Measurements from ENCODE around the gene ABHD14A.

The ABHD14A gene

DNA sequence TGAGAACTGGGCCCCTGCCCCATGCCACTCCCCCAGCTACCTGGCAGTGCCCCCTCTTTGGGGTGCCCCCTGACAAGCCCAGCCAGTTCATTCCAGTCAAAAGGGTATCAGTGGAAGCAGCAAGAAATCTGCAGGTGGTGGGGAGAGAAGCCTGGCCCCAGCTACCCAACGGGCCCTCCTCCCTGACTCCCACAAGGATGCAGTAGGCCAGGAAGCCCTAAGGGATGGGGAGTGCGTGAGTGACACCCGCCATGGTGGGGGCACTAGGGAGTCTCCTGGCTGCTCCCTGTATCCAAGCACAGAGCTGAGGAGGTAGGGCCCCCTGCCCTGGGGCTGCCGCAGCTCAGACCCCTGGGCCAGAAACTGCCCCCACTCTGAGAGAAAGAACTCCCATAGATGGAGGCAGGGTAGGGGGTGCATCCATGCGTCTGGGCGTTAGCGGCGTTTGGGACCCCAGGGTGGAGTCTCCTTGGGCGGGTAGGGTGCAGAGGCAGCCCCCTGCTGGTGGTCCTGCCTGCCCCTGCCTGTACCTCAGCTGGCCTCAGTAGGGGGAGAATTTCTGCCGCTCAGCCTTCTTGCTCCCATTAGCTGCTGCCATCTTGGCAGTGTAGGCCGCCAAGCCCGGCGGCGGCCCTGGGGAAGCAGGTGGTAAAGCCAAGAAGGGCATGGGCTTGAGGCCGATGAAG lies 17.2 kb upstream of the ABHD14A start:
- DNase-seq (ENCODE audit: low spot score) = no peak

DNA sequence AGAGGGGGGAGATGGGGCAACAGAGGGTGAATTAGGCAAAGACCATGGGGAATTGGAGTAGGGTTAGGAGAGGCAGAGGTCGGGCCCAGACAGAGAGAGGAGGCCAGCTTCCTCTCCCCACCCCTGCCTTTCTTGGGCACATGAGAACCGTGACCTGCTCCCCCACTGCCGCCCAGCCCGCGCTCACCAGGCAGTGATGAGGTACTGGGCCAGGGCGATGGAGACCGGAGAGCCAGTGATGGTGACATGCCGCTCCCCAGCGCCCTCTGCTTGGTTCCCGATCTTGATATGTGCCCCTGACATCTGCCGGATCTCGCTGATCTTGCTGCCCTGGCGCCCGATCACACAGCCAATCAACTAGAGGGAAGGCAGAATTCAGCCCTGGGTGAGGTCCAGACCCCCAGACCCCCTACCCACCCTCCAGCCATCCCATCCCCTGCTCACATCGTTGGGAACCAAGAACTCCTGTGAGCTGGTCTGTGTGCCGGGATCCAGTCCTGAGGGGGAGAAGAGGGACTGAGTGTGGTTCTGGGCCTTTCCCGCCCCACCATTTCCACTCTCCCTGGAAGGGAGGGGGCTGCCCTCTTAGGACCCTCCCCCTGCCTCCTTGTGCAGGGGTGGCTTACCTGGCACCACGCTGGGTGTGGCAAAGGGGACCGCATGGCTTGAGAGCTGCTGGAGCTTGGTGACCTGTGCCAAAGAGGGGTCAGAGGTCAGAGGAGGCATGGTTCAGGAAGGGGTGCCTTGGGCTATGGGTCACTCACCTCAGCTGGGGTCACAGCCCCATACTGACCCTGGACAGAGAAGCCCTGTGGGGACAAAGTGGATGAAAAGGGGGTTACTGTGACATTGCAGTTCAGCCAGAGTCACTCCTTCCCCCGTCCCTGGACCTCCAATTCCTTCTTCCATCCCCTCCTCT lies 16.0 kb upstream of the ABHD14A start:
- DNase-seq (ENCODE audit: low spot score) = no peak

DNA sequence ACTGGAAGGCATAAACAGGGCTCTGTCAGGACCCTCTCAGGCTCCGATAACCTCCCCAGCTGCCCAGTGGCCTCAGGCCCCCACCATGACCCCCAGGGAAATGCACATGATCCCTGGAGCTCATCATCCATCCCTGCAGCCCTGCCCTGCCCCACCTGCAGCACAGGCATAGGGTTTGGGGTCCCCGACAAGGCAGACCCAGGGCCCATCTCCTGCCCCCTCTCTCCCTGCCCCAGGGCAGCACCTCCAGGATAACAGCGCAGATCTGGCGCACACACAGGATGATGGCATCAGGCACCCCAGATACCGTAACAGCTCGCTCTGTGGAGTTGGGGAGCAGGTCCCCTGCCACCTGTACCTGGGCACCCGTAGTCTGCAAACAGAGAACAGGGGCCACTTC lies 15.2 kb upstream of the ABHD14A start:
- no peak for DNase-seq (ENCODE audit: low spot score)

DNA sequence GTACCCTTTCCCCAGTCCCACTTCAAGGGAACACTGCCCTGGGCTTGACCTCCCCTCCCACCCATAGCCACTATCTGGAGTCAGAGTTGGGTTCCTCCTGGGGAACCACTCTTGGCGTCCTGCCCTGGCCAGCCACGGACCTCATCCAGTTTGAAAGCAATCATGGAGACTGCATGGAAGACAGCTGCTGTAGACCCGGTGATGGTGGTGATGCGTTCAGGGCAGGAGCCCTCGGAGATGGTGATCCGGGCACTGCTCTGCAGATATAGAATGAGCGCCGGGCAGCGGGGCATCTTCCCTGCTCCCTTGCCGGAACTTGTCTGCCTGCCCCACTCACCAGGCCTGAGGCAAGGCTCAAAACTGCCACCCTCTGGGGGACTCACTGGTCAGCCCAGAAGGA lies 14.5 kb upstream of the ABHD14A start:
- DNase-seq (ENCODE audit: low spot score) = no peak

DNA sequence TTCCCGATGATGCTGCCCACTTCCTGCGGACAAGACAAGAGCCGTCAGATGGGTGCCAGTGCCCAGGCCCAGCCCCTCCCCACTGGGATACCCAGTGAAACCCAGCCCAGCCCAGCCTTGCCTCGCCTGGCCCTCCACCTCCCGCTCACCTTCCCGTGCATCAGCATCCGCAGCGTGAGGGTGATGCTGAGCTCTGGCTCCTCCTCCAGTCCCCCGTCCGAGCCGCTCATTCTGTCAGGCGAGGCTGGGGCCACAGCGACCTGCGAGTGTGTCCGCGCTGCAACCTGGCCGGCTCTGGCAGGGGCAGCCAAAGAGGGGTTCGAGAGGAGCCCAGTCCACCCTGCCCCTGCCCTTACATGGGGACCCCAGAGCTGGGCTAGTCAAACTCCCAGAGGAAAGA lies 13.9 kb upstream of the ABHD14A start:
- DNase-seq (ENCODE audit: low spot score) = no peak

DNA sequence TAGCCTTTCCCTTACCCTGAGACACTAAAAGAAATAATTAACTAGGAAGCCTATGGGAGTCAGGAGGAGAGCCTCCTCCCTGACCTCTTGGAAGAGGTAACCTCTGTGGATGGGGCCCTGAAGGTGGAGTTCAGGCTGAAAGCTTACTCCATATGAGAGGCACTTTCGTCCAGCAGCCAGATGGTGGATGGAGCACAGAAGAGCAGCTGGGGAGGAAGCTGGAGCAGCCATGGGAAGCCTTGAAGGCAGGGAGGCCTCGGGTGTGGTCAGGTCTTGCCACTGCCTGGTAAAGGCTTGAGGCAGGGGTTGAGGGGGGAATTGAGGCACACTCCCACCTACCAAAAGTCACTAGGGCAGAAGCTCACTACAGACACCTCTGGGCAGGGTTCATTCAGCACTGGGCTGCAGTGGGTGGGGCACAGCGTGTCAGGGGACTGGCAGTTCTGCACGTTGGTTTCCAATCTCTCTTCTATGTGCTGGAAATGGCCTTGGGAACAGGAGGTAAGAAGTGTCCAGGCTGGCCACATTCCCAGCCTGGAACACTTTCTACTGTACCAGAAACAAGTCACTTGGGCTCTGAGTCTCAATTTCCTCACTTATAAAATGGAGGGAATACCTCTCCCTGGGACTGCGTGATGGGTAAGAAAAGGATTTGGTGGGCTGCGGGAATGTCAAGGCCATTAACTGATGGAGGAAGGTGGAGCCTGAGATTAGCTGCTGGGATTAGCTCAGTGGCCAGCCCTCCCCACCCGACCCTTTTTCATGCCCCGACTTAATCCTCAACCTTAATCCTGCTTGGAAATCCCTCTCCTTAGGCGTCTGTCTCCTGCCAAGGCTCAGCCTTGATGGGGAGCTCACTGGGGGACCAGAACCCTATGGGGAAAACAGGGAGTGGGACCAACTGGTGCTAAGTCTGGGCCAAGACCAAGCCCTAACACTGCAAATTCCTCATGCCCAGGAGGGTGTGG lies 13.0 kb upstream of the ABHD14A start:
- DNase-seq (ENCODE audit: low spot score) = no peak

DNA sequence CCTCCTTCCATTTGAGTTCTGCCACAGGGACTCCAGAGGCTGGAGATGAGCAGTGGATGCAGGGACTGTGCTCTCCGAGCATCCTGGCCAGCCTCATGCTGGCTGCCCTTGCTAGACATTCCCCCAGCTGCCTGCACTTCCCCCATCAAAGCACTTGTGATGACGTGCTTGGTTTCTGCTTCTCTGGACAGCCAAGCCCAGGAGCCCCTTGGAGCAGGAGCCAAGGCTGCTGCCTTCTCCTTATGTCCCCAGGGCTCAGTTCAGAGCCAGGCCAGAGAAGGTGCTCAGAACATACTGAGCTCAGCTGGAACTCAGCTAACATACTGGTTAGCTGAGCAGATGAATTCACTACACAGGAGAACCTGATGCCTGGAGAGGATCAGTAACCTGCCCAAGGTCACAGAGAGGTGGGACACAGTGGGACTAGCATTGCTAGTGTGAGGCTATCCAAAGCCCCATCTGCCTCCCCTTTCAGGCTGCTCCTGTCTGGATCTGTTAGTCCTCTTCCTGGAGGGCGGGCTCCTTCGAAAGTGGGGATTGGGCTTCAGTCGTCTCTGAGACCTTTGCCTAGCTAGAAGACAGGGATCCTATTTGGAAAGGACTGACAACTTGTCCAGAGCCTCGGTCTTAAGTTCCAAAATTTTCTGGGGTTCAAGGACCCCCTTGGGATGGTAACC lies 11.9 kb upstream of the ABHD14A start:
- DNase-seq (ENCODE audit: low spot score) = no peak

DNA sequence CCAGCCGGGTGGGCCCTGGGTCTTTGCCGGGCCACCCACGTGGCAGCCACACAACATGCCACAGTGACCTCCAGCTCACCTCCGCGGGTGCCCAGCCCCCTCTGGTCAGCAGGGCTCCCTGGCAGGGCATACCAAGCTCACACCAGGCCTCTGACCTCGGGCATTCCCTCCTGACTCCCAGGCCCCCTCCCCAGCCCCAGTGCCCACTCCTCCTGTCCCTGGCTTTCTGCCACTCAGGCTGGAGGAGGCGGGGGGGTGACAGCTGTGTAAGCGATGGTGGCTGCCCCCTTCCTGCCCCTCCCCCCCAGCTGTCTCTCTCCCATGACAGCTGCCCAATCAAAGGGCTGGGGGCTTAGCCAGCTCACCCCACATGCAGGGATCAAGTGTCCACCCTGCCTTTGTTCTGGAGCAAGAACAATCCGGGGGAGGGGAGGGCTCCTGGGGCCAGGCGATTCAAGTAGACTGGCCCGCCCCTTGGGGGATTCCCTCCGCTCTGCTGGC lies 10.9 kb upstream of the ABHD14A start:
- no peak for DNase-seq (ENCODE audit: low spot score)

DNA sequence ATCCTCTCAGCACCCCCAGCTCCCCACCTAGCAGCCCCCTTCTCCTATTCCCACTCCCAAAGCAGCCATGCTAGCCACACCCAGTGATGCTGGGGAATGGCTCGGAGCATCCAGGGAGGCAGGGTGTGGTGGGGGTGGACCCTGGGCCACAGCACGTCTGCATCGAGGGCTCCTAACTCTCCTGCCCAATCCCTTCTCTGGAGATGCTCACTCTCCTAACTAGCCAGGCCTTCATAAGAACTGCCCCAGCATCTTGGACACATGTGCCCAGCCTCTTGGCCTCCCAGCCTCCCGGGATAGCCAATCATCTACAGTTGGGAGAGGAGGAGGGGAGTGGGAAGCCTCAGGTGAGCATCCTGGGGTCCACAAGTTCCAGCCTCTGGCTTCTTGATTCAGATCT lies 10.3 kb upstream of the ABHD14A start:
- DNase-seq (ENCODE audit: low spot score) = no peak

DNA sequence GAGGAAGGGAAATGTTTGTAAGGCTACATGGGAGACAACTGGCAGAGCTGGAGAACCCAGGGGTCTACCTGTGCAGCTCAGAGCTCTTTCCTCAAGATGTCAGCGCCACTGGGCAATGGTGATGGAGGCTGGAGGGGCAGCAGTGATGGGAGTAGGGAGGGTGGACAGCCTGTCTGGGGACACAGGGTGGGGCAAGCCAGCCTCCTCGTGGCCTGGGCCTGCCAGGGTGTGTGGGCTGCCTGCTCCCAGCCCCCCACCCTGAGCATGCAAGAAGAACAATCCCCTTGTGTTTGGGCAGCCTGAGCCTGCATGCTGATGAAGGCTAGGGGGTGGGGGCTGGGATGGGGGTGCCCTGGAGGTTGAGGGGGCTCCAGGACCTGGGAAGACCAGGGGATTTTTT lies 8.8 kb upstream of the ABHD14A start:
- no peak for DNase-seq (ENCODE audit: low spot score)

DNA sequence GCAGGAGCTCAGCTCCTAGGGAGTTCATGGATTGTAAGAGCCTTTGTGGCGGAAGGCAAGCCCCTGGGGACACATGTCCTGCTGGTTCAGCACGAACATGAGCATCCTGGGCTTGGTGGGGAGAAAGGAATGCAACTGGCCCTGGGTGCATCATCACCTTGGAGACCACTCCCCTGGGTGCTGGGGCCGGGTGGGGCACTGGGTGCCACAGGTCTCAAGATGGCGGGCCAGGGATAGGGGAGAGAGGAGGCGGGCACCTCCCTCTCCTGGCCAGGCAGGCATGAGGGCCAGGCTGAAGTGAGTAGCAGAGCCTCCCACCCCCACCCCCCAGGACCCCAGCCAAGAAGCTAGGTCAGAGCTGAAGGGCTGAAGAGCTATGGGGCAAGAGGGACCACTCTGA lies 8.4 kb upstream of the ABHD14A start:
- DNase-seq (ENCODE audit: low spot score) = no peak

DNA sequence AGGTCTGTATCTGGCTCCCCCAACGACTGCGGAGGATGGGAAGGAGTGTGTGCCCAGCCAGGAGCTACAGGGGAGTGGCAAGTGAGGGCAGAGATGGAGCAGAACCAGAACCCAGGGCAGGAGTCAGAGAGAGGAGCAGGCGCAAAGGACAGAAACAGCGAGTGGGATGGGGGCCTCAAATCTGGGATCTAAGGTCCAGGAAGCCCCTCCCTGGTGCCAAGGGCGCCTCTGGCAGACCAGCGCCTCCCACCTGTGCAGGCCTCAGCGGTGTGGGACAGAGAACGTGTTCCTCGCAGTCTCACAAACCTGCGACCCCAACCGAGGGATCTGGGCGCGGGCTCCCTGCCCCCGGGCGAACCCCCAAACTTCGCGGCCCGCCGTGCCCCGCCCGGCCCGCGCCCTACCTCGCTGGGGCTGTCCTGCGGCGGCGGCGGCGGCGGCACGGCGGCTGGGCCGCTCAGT lies 7.9 kb upstream of the ABHD14A start:
- no peak for DNase-seq (ENCODE audit: low spot score)

DNA sequence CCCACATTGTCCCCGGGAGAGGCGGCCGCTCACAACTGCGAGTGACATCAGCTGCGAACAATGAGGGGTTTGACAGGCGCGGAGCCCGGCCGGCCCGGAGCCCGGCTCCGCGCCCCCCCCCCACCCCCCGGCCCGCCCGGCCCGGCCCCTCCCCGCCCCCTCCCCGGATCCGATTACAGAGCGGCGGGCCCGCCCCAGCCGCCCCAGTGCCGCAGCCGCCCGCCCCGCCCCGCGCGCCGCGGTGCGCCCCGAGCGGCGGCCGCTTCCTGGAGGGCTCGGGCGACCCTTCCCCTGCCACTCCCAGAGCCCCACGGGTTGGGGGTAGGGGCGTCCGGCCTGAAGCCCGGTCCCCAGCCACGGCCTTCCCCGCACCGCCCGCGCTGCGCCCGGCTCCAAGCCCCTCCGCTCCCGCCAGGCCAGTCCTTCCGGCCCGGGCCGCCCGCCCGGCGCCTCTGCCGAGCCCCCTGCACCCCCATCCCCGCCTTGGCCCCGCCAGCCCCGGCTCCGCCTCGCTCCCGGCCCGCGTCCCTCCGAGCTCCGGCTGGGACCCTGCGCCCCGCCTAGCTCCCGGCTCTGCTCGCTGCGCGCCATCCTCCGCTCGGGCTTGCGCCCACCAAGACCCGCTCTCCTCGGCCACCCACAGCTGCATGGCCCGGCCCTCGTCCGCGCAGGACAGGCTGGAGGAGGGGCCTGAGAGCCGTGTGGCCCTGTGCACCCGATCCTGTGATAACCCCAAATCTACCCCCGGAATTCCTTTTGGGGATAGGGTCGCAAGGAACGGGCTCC lies 7.3 kb upstream of the ABHD14A start, which contains the start of gene PCBP4:
Gene PCBP4, minus strand, starts transcription at position 71 of the 786 bp plus-strand sequence. CDS start 6,214 bp downstream, outside the sequence.
- DNase-seq (ENCODE audit: low spot score) = peak; percentile 77

DNA sequence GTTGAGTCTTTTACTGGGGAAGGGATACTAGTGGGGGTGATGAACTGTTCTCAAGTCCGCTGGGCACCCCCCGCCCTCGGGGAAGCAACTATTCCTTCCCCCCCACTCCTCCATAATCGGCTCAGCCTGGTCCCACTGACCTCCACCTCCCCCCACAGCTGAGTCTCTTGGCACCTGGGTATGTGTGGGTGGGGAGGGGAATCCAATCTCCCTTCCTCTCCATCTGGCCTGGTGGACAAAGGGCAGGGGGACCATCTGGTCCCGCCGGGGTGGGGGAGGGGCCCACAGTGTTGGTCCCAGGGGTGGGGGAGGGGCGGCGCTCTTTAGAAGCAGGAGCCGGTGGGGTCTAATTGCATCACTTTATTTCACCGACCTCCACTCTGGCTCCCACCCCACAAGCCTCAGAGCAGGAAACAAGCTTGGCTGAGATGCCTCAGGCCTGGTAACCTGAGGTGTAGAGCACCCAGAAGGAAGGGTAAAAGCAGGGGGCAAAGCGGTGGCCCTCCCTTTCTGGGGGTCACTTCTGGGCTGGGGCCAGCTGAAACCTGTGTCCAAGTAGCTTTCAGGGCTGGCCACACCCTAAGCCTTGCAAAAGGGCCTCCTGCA lies 6.6 kb upstream of the ABHD14A start:
- DNase-seq (ENCODE audit: low spot score) = no peak

DNA sequence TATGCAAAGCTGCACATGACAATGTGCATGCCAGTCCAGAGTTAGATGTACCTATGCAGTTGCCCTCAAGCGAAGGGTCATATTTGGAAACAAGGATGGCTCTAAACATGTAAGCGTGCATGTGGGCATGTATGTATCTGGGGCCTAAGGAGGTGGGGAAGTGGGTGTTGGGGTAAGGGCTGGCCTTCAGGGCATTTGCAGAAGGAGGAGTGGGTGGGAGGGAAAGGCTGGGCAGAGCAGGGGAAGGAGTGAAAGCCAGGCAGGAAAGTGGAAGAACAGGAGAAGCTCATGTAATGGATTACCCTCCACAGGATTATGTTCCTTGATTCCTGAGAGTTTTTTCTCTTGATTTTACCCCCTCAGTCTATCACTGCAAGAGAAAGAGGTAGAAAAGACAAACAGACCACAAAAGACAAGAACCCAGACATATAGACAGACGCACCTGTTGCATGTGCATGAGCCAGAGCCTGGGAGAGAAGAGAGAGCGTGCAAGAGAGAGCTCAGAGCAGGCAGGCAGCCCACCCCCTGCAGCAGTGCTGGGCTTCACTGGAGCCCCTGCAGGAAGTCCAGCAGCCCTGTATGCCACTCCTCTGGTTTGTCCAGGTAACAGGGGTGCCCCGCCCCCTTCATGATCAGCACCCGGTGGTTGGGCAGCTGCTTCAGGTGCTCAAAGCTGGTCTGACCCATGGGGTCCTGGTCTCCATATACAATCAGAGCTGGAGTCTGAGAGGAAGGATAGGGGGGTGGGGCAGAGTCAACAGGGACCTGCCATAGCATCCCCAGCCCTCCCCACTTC lies 5.8 kb upstream of the ABHD14A start:
- DNase-seq (ENCODE audit: low spot score) = no peak

DNA sequence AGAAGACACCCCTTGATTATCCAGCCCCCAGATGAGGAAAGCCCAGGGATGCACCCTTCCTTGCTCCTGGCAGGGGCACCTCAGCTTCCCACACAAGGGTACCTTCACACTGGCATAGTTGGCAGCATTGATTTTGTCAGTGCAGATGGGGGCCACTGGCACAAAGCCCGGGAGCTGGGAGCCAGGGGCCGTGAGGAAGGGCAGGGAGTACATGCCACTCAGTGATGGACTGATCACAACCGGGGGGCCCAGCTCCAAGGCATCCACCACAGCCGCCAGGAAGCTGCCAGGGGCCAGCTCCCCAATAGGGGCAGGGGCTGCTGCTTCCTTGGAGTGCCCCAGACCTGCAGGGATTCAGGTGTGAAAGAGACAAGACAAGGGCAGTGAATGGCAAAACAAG lies 5.0 kb upstream of the ABHD14A start:
- DNase-seq (ENCODE audit: low spot score) = no peak

DNA sequence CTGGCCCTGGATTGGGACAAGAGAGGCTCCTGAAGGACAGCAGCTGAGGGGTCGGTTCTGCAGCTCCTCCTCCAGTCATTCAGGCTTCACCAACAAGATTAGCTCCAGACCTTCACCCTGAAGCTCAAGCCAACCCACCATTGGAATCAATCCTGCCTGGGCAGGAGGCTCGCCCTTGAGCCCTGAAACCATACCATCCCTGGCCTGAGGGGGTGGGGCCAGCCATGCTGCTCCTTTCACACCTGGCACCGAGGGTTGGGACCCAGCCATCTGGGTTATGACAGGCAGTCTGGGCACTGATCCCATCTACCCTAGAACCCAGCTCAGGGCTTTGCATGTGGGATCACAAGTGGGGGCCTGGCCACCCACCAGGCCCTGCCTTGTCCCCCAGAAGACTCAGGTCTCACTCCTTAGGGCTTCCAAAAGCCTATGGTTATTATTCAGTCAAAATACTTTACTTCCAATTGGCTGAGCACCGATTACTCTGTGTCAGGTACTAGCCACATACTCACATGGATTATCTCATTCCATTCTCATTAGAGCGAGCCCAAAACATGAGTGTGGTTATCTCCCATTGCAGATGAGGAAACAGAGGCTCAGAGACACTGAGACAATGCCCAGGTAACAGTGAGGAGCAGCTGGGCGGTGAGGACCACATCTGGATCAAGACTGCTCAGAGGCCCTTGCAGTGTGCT lies 4.1 kb upstream of the ABHD14A start:
- DNase-seq (ENCODE audit: low spot score) = no peak

DNA sequence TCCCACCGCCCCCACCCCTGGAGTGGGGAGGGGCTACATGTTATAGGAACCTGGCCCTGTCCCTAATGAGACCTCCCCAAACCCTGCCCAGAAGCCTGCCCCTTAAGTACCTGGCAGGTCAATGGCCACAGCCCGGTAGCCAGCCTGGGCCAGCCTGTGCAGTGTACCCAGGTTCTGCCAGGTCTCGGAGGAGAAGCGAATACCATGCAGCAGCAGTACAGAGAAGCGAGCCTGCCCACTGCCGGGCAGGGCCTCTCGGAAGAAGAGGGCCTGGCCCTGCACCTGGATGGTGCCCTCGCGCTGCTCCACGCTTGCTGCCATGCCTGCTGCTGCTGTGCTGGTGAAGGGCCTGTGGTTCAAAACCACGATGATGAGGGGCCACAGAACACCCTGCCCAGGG lies 3.5 kb upstream of the ABHD14A start:
- DNase-seq (ENCODE audit: low spot score) = no peak
